LNCAP (cell line): Measurements from ENCODE around the gene ZBTB32.

ENCODE experiments used
- CTCF ChIP-seq: fragments of 450-650 bp; IDR thresholded peaks from 2 replicates; pipeline ENCODE4 v1.5.1; 2017; ENCODE audit warnings: mild to moderate bottlenecking

The ZBTB32 gene

GRCh38 chr19:35704218-35704617, at the start of gene ZBTB32:
Gene ZBTB32 (plus strand): TSS chr19:35704558. CDS start chr19:35714627, 10,069 bp downstream.
- no peak for TF ChIP-seq CTCF

GRCh38 chr19:35655600-35655999, 48.8 kb upstream of the ZBTB32 start:
- TF ChIP-seq CTCF: no peak

GRCh38 chr19:35656700-35657099, 47.7 kb upstream of the ZBTB32 start:
- no peak for TF ChIP-seq CTCF

GRCh38 chr19:35657904-35658700, 46.3 kb upstream of the ZBTB32 start:
- no peak for TF ChIP-seq CTCF

- no peak for TF ChIP-seq CTCF
Observed at GRCh38 chr19:35661995-35662340, 42.4 kb upstream of the ZBTB32 start.

- TF ChIP-seq CTCF: no peak
Observed at GRCh38 chr19:35663981-35664380, 40.4 kb upstream of the ZBTB32 start.

GRCh38 chr19:35665157-35665556, 39.2 kb upstream of the ZBTB32 start:
- TF ChIP-seq CTCF: no peak

GRCh38 chr19:35665604-35666003, 38.8 kb upstream of the ZBTB32 start:
- no peak for TF ChIP-seq CTCF
